Endothelial cell of umbilical vein (primary cell): Measurements from ENCODE around the gene ZNF681.

Experiments
- CTCF ChIP-seq, 2 donors: IDR thresholded peaks; 1 replicate in 1 of 2; 2 replicates in 1 of 2; pipeline ENCODE4 v1.5.1; 2011; ENCODE audit warnings: low read length in 2 of 2, mild to moderate bottlenecking in 2 of 2, moderate library complexity in 2 of 2, control low read depth in 1 of 2, inconsistent platforms in 1 of 2, low read depth in 1 of 2; ENCODE audit not compliant: insufficient read depth in 1 of 2; ENCODE audit errors: extremely low read depth in 1 of 2
- GATA2 ChIP-seq: IDR thresholded peaks from 2 replicates; pipeline ENCODE4 v1.7.0; 2011; ENCODE audit warnings: low read depth, mild to moderate bottlenecking, moderate library complexity, mixed read lengths, low read length; ENCODE audit not compliant: insufficient read length, insufficient read depth
- JUN ChIP-seq: IDR thresholded peaks from 2 replicates; pipeline ENCODE4 v1.6.1; 2011; ENCODE audit warnings: borderline replicate concordance, low read depth; ENCODE audit not compliant: insufficient read length, insufficient read depth
- MYC ChIP-seq: IDR thresholded peaks from one replicate; pipeline ENCODE4 v1.6.1; 2011; ENCODE audit warnings: mild to moderate bottlenecking, low read depth, low read length
- POLR2A ChIP-seq: IDR thresholded peaks from 2 replicates; pipeline ENCODE4 v1.6.1; 2012; ENCODE audit warnings: low read depth, mild to moderate bottlenecking, control low read depth, low read length
- POLR2AphosphoS5 ChIP-seq: IDR thresholded peaks from 2 replicates; pipeline ENCODE4 v1.6.1; 2012; ENCODE audit warnings: low read depth, mild to moderate bottlenecking, control low read depth, low read length, moderate library complexity; ENCODE audit not compliant: insufficient read depth

- no peak for TF ChIP-seq MYC
- TF ChIP-seq GATA2 = no peak
- TF ChIP-seq CTCF (IDR thresholded peaks at IDR 0.05; ENCODE audit: extremely low read depth in 1 of 2, insufficient read depth in 1 of 2, low read depth in 1 of 2, low read length in 2 of 2) = no peak
- TF ChIP-seq POLR2A = no peak
- TF ChIP-seq POLR2AphosphoS5 = no peak
- no peak for TF ChIP-seq JUN
Observed at GRCh38 chr19:23792784-23793183, 34.1 kb upstream of the ZNF681 start.
